Brain microvascular endothelial cell (primary cell): ENCODE results near the gene GSDME.

ENCODE experiments used
- DNase-seq: peaks from one replicate; pipeline ENCODE4 v3.0.0-alpha.2; 2020
- H3K27ac ChIP-seq: fragments of 250-450 bp; sonication (Bioruptor Pico); 2 replicates; pipeline ENCODE4 v1.5.1; 2020; ENCODE audit warnings: mild to moderate bottlenecking, moderate library complexity
- H3K27me3 ChIP-seq: fragments of 250-450 bp; sonication (Bioruptor Pico); replicated peaks from 2 replicates; pipeline ENCODE4 v1.5.1; 2020; ENCODE audit warnings: mild to moderate bottlenecking
- H3K36me3 ChIP-seq: fragments of 250-450 bp; sonication (Bioruptor Pico); replicated peaks from 2 replicates; pipeline ENCODE4 v1.5.1; 2020; ENCODE audit warnings: mild to moderate bottlenecking
- H3K4me3 ChIP-seq: 2 replicates; pipeline ENCODE4 v1.5.1; 2011; ENCODE audit warnings: low read depth, mild to moderate bottlenecking, control low read depth, low read length, moderate library complexity
- CTCF ChIP-seq: IDR thresholded peaks from 2 replicates; pipeline ENCODE4 v1.5.1; 2011; ENCODE audit warnings: low read depth, mild to moderate bottlenecking, moderate library complexity, low read length, control low read depth, inconsistent platforms; ENCODE audit errors: missing control alignments
- in situ Hi-C: cut with HindIII; loops from 2 replicates; pipeline ENCODE4 v1.10.0; 2017; ENCODE audit warnings: low sequenced_read_pairs, low pct_ligation_motif_present

The GSDME gene

GRCh38 chr7:24705461-24705954, 51.8 kb downstream of the GSDME start:
- no peak for DNase-seq
- no peak for TF ChIP-seq CTCF
- no peaks in the 10 kb centered on the region for H3K36me3 ChIP-seq
- H3K27ac ChIP-seq: no peak overlapping the region
- in situ Hi-C loops: no loop called here
- H3K4me3 ChIP-seq: no peak overlapping the region
- no peaks in the 10 kb centered on the region for H3K27me3 ChIP-seq

- Histone ChIP-seq H3K27me3 (no peaks in the 10 kb centered on the region), H3K27ac (no peak overlapping the region), H3K36me3 (no peaks in the 10 kb centered on the region), H3K4me3 (no peak overlapping the region)
- in situ Hi-C loops: no loop called here
- DNase-seq: no peak
- no peak for TF ChIP-seq CTCF
These were observed 53.0 kb downstream of the GSDME start for GRCh38 chr7:24704311-24704710.

- no peaks in the 10 kb centered on the region for H3K36me3 ChIP-seq
- no peak for DNase-seq
- H3K4me3 ChIP-seq: no peak overlapping the region
- no peak for TF ChIP-seq CTCF
- H3K27ac ChIP-seq: no peak overlapping the region
- H3K27me3 ChIP-seq: no peaks in the 10 kb centered on the region
- in situ Hi-C loops: no loop called here
These were observed 54.0 kb downstream of the GSDME start for GRCh38 chr7:24703296-24703695.

- Histone ChIP-seq H3K27me3 (no peaks in the 10 kb centered on the region), H3K4me3 (no peak overlapping the region), H3K36me3 (no peaks in the 10 kb centered on the region), H3K27ac (no peak overlapping the region)
- no peak for TF ChIP-seq CTCF
- in situ Hi-C loops: no loop called here
- no peak for DNase-seq
These were observed 54.5 kb downstream of the GSDME start for GRCh38 chr7:24702755-24703154.

GRCh38 chr7:24701261-24702235, 55.7 kb downstream of the GSDME start:
- no peaks in the 10 kb centered on the region for H3K36me3 ChIP-seq
- no peak for TF ChIP-seq CTCF
- in situ Hi-C loops: no loop called here
- no peak overlapping the region for H3K4me3 ChIP-seq
- DNase-seq: peak; percentile 90
- H3K27ac ChIP-seq: no peak overlapping the region
- no peaks in the 10 kb centered on the region for H3K27me3 ChIP-seq
